K562 (cell line): Measurements from ENCODE around the gene CLCN6. TPM values are rescaled to one million over a fixed set of nuclear protein-coding genes. Genes with fewer than 3 reads are reported as not detected.

Source experiments
- ATAC-seq: fragments of 200-7000 bp; cut with Tn5 transposase; 3 replicates; pipeline ENCODE4 v1.9.1; 2020; ENCODE audit warnings: moderate library complexity
- BruUV-seq: library from RNA; stranded (reverse); fragments of 400-500 nt; replicated peaks from 2 replicates; lab custom pipeline; 2021; lab: Mats Ljungman, UMichigan
- CTCF ChIA-PET: fragments of 300-600 bp; formaldehyde crosslinking; extraction: SDS; loops from one replicate; lab custom pipeline; 2021; ENCODE audit warnings: low intra/inter-chr PET ratio; lab: Yijun Ruan, JAX
- POLR2A ChIA-PET: fragments of 300-600, 350-650 bp; sonication (Branson Sonifier 250); formaldehyde crosslinking; extraction: SDS; loops from one replicate; lab custom pipeline; 2021; ENCODE audit warnings: antibody characterized with exemption, inconsistent platforms; lab: Yijun Ruan, JAX
- DNase-seq, 4 experiments: peaks; one replicate each; pipeline versions ENCODE4 v3.0.0 to v3.0.0-alpha.2; 2011 to 2018; ENCODE audit warnings: low spot score in 3 of 4, mixed read lengths in 3 of 4; ENCODE audit errors: extremely low read depth in 1 of 4
- FAIRE-seq: peaks from 2 replicates; lab custom pipeline; 2011; peaks lifted over from hg19 to GRCh38; lab: Jason Lieb, UNC
- H2AFZ ChIP-seq: 2 replicates; pipeline ENCODE4 v1.6.0; 2011; ENCODE audit warnings: low read depth, low read length, control low read depth, inconsistent platforms
- H3K27ac ChIP-seq: fragments of 200-600 bp; 3 replicates; pipeline ENCODE4 v1.8.0; 2011; ENCODE audit warnings: low read depth, mild to moderate bottlenecking, control low read depth, inconsistent platforms, low read length, moderate library complexity, mixed read lengths; ENCODE audit errors: extremely low read depth
- H3K27me3 ChIP-seq, 2 experiments: fragments of 300-600 bp in 1 of 2; 2 replicates in 1 of 2; 3 replicates in 1 of 2; pipeline versions ENCODE4 v1.6.0 to v1.8.0; 2011; ENCODE audit warnings: inconsistent platforms in 2 of 2, low read length in 2 of 2, mild to moderate bottlenecking in 1 of 2, mixed read lengths in 1 of 2, moderate library complexity in 1 of 2; ENCODE audit not compliant: control insufficient read depth in 2 of 2, insufficient read depth in 2 of 2
- H3K36me3 ChIP-seq: fragments of 300-600 bp; 3 replicates; pipeline ENCODE4 v1.8.0; 2011; ENCODE audit warnings: mild to moderate bottlenecking, low read length, inconsistent platforms; ENCODE audit not compliant: control insufficient read depth, insufficient read depth
- H3K4me1 ChIP-seq, 2 experiments: fragments of 200-600 bp in 1 of 2; replicated peaks in 1 of 2; 2 replicates in 1 of 2; 3 replicates in 1 of 2; pipeline versions ENCODE4 v1.5.1 to v1.8.0; 2011; ENCODE audit warnings: inconsistent platforms in 2 of 2, low read length in 2 of 2, mild to moderate bottlenecking in 1 of 2, mixed read lengths in 1 of 2, moderate library complexity in 1 of 2; ENCODE audit not compliant: control insufficient read depth in 2 of 2, insufficient read depth in 2 of 2
- H3K4me2 ChIP-seq: 2 replicates; pipeline ENCODE4 v1.6.1; 2011; ENCODE audit warnings: low read length, control low read depth, inconsistent platforms, mixed read lengths; ENCODE audit not compliant: insufficient read depth
- H3K4me3 ChIP-seq: fragments of 200-600 bp; sonication (generic), shearing (Covaris generic); 2 replicates; pipeline ENCODE4 v1.5.1; 2016; ENCODE audit warnings: control low read depth, inconsistent platforms
- H3K79me2 ChIP-seq: fragments of 200-600 bp; 3 replicates; pipeline ENCODE4 v1.8.0; 2011; ENCODE audit warnings: low read length, inconsistent platforms; ENCODE audit not compliant: control insufficient read depth, insufficient read depth
- H3K9ac ChIP-seq, 2 experiments: 2 replicates each; pipeline versions ENCODE4 v1.6.0 to v1.6.1; 2011; ENCODE audit warnings: low read depth in 2 of 2, low read length in 2 of 2, control low read depth in 1 of 2, inconsistent platforms in 1 of 2, mild to moderate bottlenecking in 1 of 2, mixed read lengths in 1 of 2; ENCODE audit not compliant: insufficient read depth in 1 of 2
- H3K9me1 ChIP-seq: one replicate; pipeline ENCODE4 v1.6.0; 2011; ENCODE audit warnings: inconsistent platforms, mild to moderate bottlenecking, low read length, moderate library complexity; ENCODE audit not compliant: control insufficient read depth, insufficient read depth
- H3K9me3 ChIP-seq: replicated peaks from 2 replicates; pipeline ENCODE4 v1.5.1; 2011; ENCODE audit warnings: low read depth, low read length, inconsistent platforms; ENCODE audit not compliant: control insufficient read depth, insufficient read depth
- H4K20me1 ChIP-seq: replicated peaks from 2 replicates; pipeline ENCODE4 v1.6.1; 2011; ENCODE audit warnings: low read length, inconsistent platforms, mixed read lengths; ENCODE audit not compliant: control insufficient read depth, insufficient read depth
- HDAC2 ChIP-seq: fragments of 450-650 bp; IDR thresholded peaks from 2 replicates; pipeline ENCODE4 v1.6.1; 2016; ENCODE audit warnings: mild to moderate bottlenecking
- KDM1A ChIP-seq, 2 experiments: fragments of 450-650 bp; IDR thresholded peaks; 2 replicates each; pipeline ENCODE4 v1.6.1; 2016; ENCODE audit warnings: mild to moderate bottlenecking in 2 of 2
- RBM14 ChIP-seq: fragments of 200-400 bp; formaldehyde crosslinking; IDR thresholded peaks from 2 replicates; pipeline ENCODE4 v1.6.1; 2018; ENCODE audit warnings: low read depth, mild to moderate bottlenecking, low read length, moderate library complexity, borderline replicate concordance; ENCODE audit not compliant: insufficient read depth
- SNIP1 ChIP-seq: fragments of 450-650 bp; IDR thresholded peaks from 2 replicates; pipeline ENCODE4 v1.7.1; 2017; ENCODE audit warnings: low read depth, mild to moderate bottlenecking
- TFAP4 ChIP-seq: sonication (generic); formaldehyde crosslinking; IDR thresholded peaks from 2 replicates; pipeline ENCODE4 v1.8.0; 2022; ENCODE audit warnings: missing genetic modification reagents, mild to moderate bottlenecking, moderate library complexity, borderline replicate concordance
- ZNF764 ChIP-seq: fragments of 250-450 bp; sonication (Bioruptor Pico); IDR thresholded peaks from 2 replicates; pipeline ENCODE4 v1.4.0; 2020; ENCODE audit warnings: low read depth, mild to moderate bottlenecking, moderate library complexity
- ZSCAN29 ChIP-seq: fragments of 450-650 bp; IDR thresholded peaks from 2 replicates; pipeline ENCODE4 v1.6.1; 2017
- WGBS: fragments of 100-300 bp; shearing (Covaris generic); methylation state at CpG from one replicate; pipeline ENCODE4 v1.1.6; 2016; ENCODE audit warnings: low coverage, mixed read lengths; ENCODE audit not compliant: insufficient coverage; ENCODE audit errors: missing lambda C conversion rate; 5-methylcytosine and 5-hydroxymethylcytosine counted together
- in situ Hi-C: fragments of 300-500 bp; cut with MboI; formaldehyde crosslinking; loops from 4 replicates; pipeline ENCODE4 v1.15.0; 2018; ENCODE audit warnings: inconsistent platforms, mixed read lengths
- intact Hi-C: fragments of 100-400 bp; cut with micrococcal nuclease; formaldehyde crosslinking; loops from 2 replicates; pipeline ENCODE4 v1.14.2; 2022
- polyA plus RNA-seq, 8 experiments: library from polyadenylated mRNA; depleted of rRNA in 4 of 8; stranded (reverse) in 5 of 8; unstranded in 3 of 8; fragments of >200 nt; fragmentation: Nextera tagmentation in 2 of 8; fragmentation: Illumina TruSeq in 1 of 8; extraction: Ambion mirVana in 2 of 8; extraction: Trizol in 1 of 8; gene quantifications; 2 replicates each; pipeline versions ENCODE4 v1.2.1 to v1.2.3, GENCODE V29; 2011 to 2014; ENCODE audit warnings: inconsistent platforms in 1 of 8, missing spikeins in 1 of 8
- total RNA-seq, 7 experiments: library from RNA; depleted of rRNA in 6 of 7; stranded (reverse); fragments of >200 nt in 6 of 7; fragmentation: Illumina TruSeq in 2 of 7; extraction: Trizol in 2 of 7; gene quantifications; 2 replicates each; pipeline versions ENCODE4 v1.2.1 to v1.2.3, GENCODE V29; 2011 to 2021; ENCODE audit warnings: low replicate concordance in 1 of 7
- TF ChIP-seq, protein P1 (sequence below), 2 experiments: fragments of 150-350 bp in 1 of 2; IDR thresholded peaks; 2 replicates each; pipeline ENCODE4 v1.6.1; 2012 to 2016; ENCODE audit warnings: low read depth in 2 of 2, low read length in 2 of 2, mild to moderate bottlenecking in 1 of 2, moderate library complexity in 1 of 2
- TF ChIP-seq, protein P2 (sequence below): sonication (generic); formaldehyde crosslinking; IDR thresholded peaks from 2 replicates; pipeline ENCODE4 v1.9.0; 2022; ENCODE audit warnings: mild to moderate bottlenecking, missing genetic modification reagents

CLCN6 gene
- total and polyA plus RNA-seq, 9 of the 15 experiments (the other 6 are each of a cell fraction or from before 2014, with no cell fraction given) = 2.0 to 21.8 (median 13.6) TPM

- TF ChIP-seq, protein P1, sequence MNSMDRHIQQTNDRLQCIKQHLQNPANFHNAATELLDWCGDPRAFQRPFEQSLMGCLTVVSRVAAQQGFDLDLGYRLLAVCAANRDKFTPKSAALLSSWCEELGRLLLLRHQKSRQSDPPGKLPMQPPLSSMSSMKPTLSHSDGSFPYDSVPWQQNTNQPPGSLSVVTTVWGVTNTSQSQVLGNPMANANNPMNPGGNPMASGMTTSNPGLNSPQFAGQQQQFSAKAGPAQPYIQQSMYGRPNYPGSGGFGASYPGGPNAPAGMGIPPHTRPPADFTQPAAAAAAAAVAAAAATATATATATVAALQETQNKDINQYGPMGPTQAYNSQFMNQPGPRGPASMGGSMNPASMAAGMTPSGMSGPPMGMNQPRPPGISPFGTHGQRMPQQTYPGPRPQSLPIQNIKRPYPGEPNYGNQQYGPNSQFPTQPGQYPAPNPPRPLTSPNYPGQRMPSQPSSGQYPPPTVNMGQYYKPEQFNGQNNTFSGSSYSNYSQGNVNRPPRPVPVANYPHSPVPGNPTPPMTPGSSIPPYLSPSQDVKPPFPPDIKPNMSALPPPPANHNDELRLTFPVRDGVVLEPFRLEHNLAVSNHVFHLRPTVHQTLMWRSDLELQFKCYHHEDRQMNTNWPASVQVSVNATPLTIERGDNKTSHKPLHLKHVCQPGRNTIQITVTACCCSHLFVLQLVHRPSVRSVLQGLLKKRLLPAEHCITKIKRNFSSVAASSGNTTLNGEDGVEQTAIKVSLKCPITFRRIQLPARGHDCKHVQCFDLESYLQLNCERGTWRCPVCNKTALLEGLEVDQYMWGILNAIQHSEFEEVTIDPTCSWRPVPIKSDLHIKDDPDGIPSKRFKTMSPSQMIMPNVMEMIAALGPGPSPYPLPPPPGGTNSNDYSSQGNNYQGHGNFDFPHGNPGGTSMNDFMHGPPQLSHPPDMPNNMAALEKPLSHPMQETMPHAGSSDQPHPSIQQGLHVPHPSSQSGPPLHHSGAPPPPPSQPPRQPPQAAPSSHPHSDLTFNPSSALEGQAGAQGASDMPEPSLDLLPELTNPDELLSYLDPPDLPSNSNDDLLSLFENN (IDR thresholded peaks at IDR 0.05; ENCODE audit: low read depth in 2 of 2, low read length in 2 of 2) = no peak
- TF ChIP-seq ZNF764 (CRISPR knock-in tag) = no peak
- TF ChIP-seq KDM1A (IDR thresholded peaks at IDR 0.05) = peak; percentile 68 to 79
- TF ChIP-seq HDAC2 = peak; percentile 58; the same call in 1 of the 2 replicates
These were observed 31.2 kb upstream of the CLCN6 start (continued) for GRCh38 chr1:11774753-11775152.

DNA sequence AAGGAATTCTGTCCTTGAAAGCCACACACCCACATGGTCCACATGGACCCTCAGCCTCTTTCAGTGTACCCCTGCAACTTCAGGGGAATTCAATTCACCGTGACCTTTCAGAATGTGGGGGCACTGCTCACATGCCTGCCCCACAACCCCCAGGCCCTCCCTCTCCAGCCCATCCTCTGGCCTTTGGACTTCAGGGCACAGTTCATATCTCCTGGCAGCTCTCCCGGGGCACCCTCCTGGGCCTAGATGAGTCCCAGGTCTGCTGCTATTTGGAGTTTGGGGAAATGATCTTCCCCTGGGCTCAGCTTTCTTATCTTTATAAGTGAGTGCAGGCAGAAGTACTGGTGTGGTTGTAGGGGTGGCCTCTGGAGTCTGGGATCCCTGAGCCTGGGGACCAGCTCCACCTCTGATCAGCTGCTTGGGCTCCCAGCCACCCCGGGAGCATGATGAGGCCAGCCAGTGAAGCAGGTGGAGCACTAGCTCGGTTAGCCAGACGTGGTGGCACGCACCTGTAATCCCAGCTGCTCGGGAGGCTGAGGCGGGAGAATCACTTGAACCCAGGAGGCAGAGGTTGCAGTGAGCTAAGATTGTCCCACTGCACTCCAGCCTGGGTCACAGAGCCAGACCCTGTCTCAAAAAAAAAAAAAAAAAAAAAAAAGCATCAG is 28.2 kb upstream of the CLCN6 start:
- BruUV-seq = no TSS peak
- no peak for FAIRE-seq
- POLR2A ChIA-PET = interaction anchor here (0.7 to 8.5 kb wide), 9 partner anchors 9 to 587 kb away, joined by 3 to 66 read pairs (median 5); no protein-coding TSS in a partner anchor

More for the DNA sequence above, 28.2 kb upstream of the CLCN6 start:
- H3K4me2 ChIP-seq = no peak overlapping the region
- in situ Hi-C loops (no loop called here), intact Hi-C loops (no loop called here)
- no peaks in the 10 kb centered on the region for H3K9me1 ChIP-seq
- WGBS = 55% methylated on average over 8 of the region's 8 CpGs
- H3K36me3 ChIP-seq = no peaks in the 10 kb centered on the region
- ATAC-seq (peak; percentile 37), DNase-seq (no peak)
- H2AFZ ChIP-seq = peak overlapping the region; percentile 6; the same call in 1 of the 2 replicates
- H3K4me3 ChIP-seq = no peak overlapping the region
- H3K9ac ChIP-seq = peak overlapping the region in 1 of 2 experiments; percentile 22; a peak in 1 of 4 replicates
- no peaks in the 10 kb centered on the region for H3K27me3 ChIP-seq
- no peaks in the 10 kb centered on the region; the same call in 1 of the 2 replicates for H4K20me1 ChIP-seq
- CTCF ChIA-PET = no interaction called here
- TF ChIP-seq SNIP1 (no peak), ZSCAN29 (no peak), TFAP4 (CRISPR knock-in tag) (peak; percentile 51; the same call in 1 of the 2 replicates), RBM14 (no peak)
- TF ChIP-seq, protein P2, sequence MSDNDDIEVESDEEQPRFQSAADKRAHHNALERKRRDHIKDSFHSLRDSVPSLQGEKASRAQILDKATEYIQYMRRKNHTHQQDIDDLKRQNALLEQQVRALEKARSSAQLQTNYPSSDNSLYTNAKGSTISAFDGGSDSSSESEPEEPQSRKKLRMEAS (CRISPR knock-in tag) = 0 out of 2 replicates have a peak, but pooled peaks have one; percentile 29
- peaks cover 0 to 35% of the 10 kb centered on the region in 2 experiments; a peak in 3 of 5 replicates for H3K4me1 ChIP-seq
- no peaks in the 10 kb centered on the region for H3K79me2 ChIP-seq
- no peaks in the 10 kb centered on the region for H3K9me3 ChIP-seq
- H3K27ac ChIP-seq = no peak overlapping the region
